ENCODE data around the gene COX7A2.

GRCh38 chr6:75203721-75204120 is 39.9 kb downstream of the COX7A2 start:
- TF ChIP-seq CTCF (IDR thresholded peaks at IDR 0.05 in 4 of 5, conservative IDR thresholded peaks at IDR 0.05 in 1 of 5) (no peak), POLR2A (IDR thresholded peaks at IDR 0.05) (no peak)

Measured in gastrocnemius medialis (tissue), 4 donors.